Uterus (tissue), 4 donors: ENCODE results near the gene GABPA. TPM values are rescaled to one million over a fixed set of nuclear protein-coding genes. Genes with fewer than 3 reads are reported as not detected.

Experiments used
- DNase-seq, 2 donors: peaks; one replicate each; pipeline ENCODE4 v3.0.0-alpha.2; 2019 to 2020
- H3K27ac ChIP-seq, 2 donors: fragments of 200-600 bp; sonication (generic); 1 replicate in 1 of 2; 2 replicates in 1 of 2; pipeline ENCODE4 v1.5.1; 2016 to 2018
- H3K27me3 ChIP-seq, 2 donors: fragments of 200-600 bp; sonication (generic); one replicate each; pipeline ENCODE4 v1.5.1; 2018 to 2019; ENCODE audit warnings: control low read depth in 1 of 2
- H3K36me3 ChIP-seq, 2 donors: fragments of 200-600 bp; sonication (generic); one replicate each; pipeline ENCODE4 v1.5.1; 2019; ENCODE audit warnings: control low read depth in 1 of 2
- H3K4me1 ChIP-seq, 2 donors: fragments of 200-600 bp; sonication (generic); one replicate each; pipeline ENCODE4 v1.5.1; 2018 to 2019; ENCODE audit warnings: control low read depth in 1 of 2
- H3K4me3 ChIP-seq, 2 donors: fragments of 200-600 bp; sonication (generic); 1 replicate in 1 of 2; 2 replicates in 1 of 2; pipeline ENCODE4 v1.5.1; 2018 to 2019; ENCODE audit warnings: mild to moderate bottlenecking in 1 of 2
- H3K9me3 ChIP-seq, 2 donors: fragments of 200-600 bp; sonication (generic); one replicate each; pipeline ENCODE4 v1.5.1; 2019; ENCODE audit warnings: control low read depth in 1 of 2
- CTCF ChIP-seq, 4 experiments: fragments of 200-600 bp in 2 of 4; fragments of 450-650 bp in 2 of 4; sonication (generic) in 2 of 4; IDR thresholded peaks; one replicate each; pipeline ENCODE4 v1.5.1; 2016 to 2019; ENCODE audit warnings: antibody characterized with exemption in 4 of 4, mild to moderate bottlenecking in 2 of 4, moderate library complexity in 1 of 4
- POLR2A ChIP-seq, 2 donors: fragments of 450-650 bp; IDR thresholded peaks; one replicate each; pipeline ENCODE4 v1.6.1; 2016; ENCODE audit warnings: antibody characterized with exemption in 2 of 2, mild to moderate bottlenecking in 1 of 2, moderate library complexity in 1 of 2
- intact Hi-C: fragments of 100-400 bp; cut with DNase I; formaldehyde crosslinking; loops from one replicate; pipeline ENCODE4 v1.15.1; 2023; ENCODE audit warnings: low total_unique reads
- total RNA-seq, 4 donors: library from RNA; depleted of rRNA in 3 of 4; stranded (reverse); fragments of >200 nt in 3 of 4; gene quantifications; one replicate each; pipeline versions ENCODE4 v1.1.0 to v1.2.4, GENCODE V29; 2014 to 2023
- donor health status: DM: yes; HTN: yes; CAD: no.

GABPA gene
- total RNA-seq, 4 donors from 2014 or later: 8.2 to 94.4 (median 44.6) TPM

GRCh38 chr21:25818121-25818520 is 83.3 kb downstream of the GABPA start:
- no peak for DNase-seq
- no peaks in the 10 kb centered on the region for H3K36me3 ChIP-seq
- no peaks in the 10 kb centered on the region for H3K4me1 ChIP-seq
- H3K4me3 ChIP-seq: no peak overlapping the region
- no peak for TF ChIP-seq CTCF (IDR thresholded peaks at IDR 0.05)
- no peak for TF ChIP-seq POLR2A (IDR thresholded peaks at IDR 0.05)
- H3K9me3 ChIP-seq: no peaks in the 10 kb centered on the region
- intact Hi-C loops: no loop called here
- H3K27me3 ChIP-seq: no peaks in the 10 kb centered on the region
- H3K27ac ChIP-seq: no peak overlapping the region

GRCh38 chr21:25818551-25818950 is 83.8 kb downstream of the GABPA start:
- no peaks in the 10 kb centered on the region for H3K36me3 ChIP-seq
- no peaks in the 10 kb centered on the region for H3K4me1 ChIP-seq
- DNase-seq: no peak
- no peaks in the 10 kb centered on the region for H3K27me3 ChIP-seq
- H3K4me3 ChIP-seq: no peak overlapping the region
- intact Hi-C loops: no loop called here
- no peaks in the 10 kb centered on the region for H3K9me3 ChIP-seq
- H3K27ac ChIP-seq: no peak overlapping the region
- TF ChIP-seq CTCF (IDR thresholded peaks at IDR 0.05): no peak
- TF ChIP-seq POLR2A (IDR thresholded peaks at IDR 0.05): no peak

Other genes starting within 250 kb of the GABPA start
- gene MRPL39, start 127.5 kb upstream of the GABPA start, total RNA-seq: 10 to 100 TPM; 10.3 to 55.1 (median 21.6) TPM
- gene JAM2, start 95.7 kb upstream of the GABPA start, total RNA-seq: 10 to 100 TPM; 27.6 to 85.5 (median 35.1) TPM
- gene ATP5PF, start 68 bp upstream of the GABPA start, total RNA-seq: 100 to 1,000 TPM in 1 of 4 donors, 10 to 100 TPM in 3; 15.9 to 108 (median 76.2) TPM